Stimulated activated CD8-positive, alpha-beta memory T cell treated with anti-CD3 and anti-CD28 coated beads, Interleukin-7, amount 100 ng/mL, for 4 hours (primary cell): ENCODE data around the gene IFT74.
"Not testable (repeated sequence)": the region's sequence is repeated elsewhere in the genome, so short reads cannot be mapped to it uniquely, and the experiment has no call there.

Experiments used
- DNase-seq, 2 donors: peaks; one replicate each; pipeline ENCODE4 v3.0.0-alpha.2; 2020; ENCODE audit warnings: low read depth in 2 of 2

Gene IFT74

GRCh38 chr9:27073841-27074728 lies 117.9 kb downstream of the IFT74 start:
- no peak for DNase-seq

DNA sequence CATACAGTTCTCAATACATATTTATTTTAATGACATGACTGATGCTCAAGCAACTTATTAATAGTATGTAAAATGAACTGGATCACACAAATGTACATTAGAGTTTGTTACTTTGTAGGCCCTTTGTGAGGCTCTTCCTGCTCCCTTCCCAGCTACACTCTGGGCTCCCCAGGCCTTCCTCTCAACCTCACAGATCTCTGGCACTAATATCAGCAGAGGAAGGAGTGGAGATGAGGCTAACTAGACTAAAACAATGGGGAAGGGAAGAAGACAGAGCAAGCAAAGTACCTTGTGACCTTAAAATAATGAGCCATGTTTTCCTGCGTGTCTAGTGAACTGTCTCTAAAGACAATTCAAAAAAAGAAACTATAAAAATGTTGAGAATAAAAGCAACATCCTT lies 122.5 kb downstream of the IFT74 start:
- DNase-seq = no peak

DNA sequence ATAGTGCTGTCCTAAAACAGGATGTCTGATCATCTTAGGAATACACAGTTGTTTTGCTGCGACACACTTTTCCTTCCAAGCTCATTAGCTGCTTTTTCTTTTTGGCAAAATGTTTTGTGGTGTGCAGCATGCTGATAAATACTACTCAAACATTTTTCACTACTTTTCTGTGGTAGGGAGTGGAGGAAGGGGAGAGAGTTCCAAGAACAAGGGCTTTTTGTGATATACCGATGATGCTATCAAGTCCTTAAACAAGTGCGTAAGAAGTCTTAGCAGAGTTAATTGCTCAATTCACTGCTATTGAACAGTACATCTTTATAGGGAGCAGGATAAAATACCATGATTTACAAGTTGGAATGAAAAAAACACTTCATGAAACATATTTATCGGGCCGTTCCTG lies 129.2 kb downstream of the IFT74 start:
- DNase-seq = no peak

DNA sequence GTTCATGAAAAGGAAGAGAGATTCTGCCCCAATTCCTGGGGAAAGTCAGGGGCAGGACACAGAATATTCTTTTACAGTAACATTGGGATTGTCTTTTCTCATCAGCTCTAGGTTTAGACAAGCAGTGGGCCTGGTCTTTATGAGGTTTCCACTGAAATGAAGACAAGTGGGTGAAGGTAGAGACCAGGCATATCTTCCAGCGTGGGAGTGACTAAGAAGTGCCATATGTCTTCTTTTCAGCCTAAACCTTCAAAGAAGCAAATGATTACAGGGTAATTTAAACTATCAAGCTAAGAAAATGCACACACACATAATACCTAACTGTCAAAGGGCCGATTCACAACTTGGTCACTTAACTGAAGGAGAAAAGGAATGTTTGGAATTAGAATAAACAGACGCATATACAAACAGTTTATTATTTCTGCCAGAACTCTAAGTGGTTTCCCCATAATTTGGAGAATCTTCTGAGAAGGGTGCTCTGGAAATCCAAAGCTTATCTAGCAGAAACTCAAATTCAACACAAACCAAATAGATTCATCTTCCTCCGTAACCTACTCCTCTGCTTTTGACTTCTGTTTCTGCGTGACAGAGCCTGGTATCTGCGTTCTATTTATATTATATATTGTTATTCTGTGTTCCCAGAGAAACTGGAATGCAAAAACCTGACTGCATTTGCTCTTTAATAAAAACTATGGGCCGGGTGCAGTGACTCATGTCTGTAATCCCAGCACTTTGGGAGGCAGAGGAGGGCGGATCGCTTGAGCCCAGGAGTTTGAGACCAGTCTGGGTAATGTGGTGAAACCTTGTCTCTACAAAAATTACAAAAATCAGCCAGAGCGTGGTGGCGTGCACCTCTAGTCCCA lies 130.8 kb downstream of the IFT74 start:
- no peak for DNase-seq

GRCh38 chr9:27088981-27089380 lies 132.8 kb downstream of the IFT74 start:
- no peak for DNase-seq

- no peak for DNase-seq
Measured at GRCh38 chr9:27089706-27090105, 133.5 kb downstream of the IFT74 start.

DNA sequence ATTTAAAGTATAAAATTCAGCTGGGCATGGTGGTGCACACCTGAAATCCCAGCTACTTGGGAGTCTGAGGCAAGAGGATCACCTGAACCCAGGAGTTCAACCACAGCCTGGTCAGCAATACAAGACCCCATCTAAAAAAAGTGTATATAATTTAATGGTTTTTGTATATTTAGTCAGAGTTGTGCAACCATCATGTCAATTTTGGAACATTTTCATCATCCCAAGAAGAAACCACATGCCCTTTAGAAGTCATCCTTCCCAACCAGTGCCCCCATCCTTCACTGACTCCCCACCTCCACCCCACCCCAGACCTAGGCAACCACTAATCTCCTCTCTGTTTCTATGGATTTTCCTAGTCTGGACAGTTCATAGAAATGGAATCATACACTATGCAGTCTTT lies 134.0 kb downstream of the IFT74 start:
- no peak for DNase-seq

GRCh38 chr9:27090711-27091110 lies 134.5 kb downstream of the IFT74 start:
- no peak for DNase-seq

DNA sequence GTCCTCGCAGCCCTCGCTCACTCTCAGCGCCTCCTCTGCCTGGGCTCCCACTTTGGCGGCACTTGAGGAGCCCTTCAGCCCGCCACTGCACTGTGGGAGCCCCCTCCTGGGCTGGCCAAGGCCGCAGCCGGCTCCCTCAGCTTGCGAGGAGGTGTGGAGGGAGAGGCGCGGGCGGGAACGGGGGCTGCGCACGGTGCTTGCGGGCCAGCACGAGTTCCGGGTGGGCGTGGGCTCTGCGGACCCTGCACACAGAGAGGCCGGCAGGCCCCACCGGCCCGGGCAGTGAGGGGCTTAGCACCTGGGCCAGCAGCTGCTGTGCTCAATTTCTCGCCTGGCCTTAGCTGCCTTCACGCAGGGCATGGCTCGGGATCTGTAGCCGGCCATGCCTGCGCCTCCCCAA lies 136.3 kb downstream of the IFT74 start:
- not testable (repeated sequence) for DNase-seq

- not testable (repeated sequence) for DNase-seq
Measured at GRCh38 chr9:27093384-27094067, 137.3 kb downstream of the IFT74 start.

- no peak for DNase-seq
Measured at GRCh38 chr9:27094640-27095298, 138.6 kb downstream of the IFT74 start.

DNA sequence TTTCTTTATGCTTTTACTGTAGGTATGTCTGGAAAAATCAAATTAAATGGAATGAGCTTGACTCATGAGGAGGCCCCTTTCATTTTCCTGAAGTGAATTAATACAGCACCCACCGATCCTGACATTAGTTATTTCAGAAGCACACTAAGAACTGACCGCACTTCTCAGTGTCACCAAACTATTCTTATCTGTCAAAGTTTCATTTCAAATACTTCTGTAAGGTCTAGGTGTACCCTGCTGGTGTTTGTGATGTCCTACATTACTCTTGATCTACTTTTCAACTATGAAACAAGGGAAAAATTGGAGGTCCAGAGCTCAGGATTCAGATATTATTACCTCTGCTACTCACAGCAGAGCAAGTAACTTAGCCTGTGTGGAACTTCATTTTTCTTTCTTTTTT lies 151.0 kb downstream of the IFT74 start:
- no peak for DNase-seq

DNA sequence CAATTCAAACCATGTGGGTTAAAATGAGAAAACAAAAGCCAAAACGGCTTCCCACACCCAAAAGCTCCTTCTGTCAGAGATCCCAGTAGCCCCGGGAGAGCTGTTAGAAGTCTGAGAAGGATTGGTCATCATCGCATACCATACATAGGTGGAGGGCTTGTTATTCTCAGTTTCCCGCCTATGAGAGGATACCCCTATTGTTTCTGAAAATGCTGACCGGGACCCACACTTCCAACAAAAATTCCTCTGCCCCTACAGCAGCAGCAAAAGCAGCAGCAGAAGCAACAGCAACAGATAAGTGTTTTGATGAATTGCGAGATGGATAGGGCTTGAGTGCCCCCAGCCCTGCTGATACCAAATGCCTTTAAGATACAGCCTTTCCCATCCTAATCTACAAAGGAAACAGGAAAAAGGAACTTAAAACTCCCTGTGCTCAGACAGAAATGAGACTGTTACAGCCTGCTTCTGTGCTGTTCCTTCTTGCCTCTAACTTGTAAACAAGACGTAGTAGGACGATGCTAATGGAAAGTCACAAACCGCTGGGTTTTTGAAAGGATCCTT lies 152.8 kb downstream of the IFT74 start, which contains the start of gene TEK:
Gene TEK (plus strand): TSS at position 245 of the 561 bp plus-strand sequence. CDS start 366 bp downstream, outside the sequence.
- no peak for DNase-seq

GRCh38 chr9:27109621-27110020 lies 153.4 kb downstream of the IFT74 start:
- DNase-seq = no peak

- no peak for DNase-seq
Measured at GRCh38 chr9:27110181-27110580, 154.0 kb downstream of the IFT74 start.

GRCh38 chr9:27112235-27112634 lies 156.0 kb downstream of the IFT74 start:
- DNase-seq = no peak
